Measurements from ENCODE around the gene CCDC12. TPM values are rescaled to one million over a fixed set of nuclear protein-coding genes. Genes with fewer than 3 reads are reported as not detected.

CCDC12 gene
- total and polyA plus RNA-seq, 9 of the 15 experiments (the other 6 are each of a cell fraction or from before 2014, with no cell fraction given) = 8.9 to 201 (median 86.9) TPM

- peak; percentile 22; the same call in 1 of the 2 replicates for TF ChIP-seq SREBF2 (CRISPR knock-in tag; IDR thresholded peaks at IDR 0.05)
- TF ChIP-seq, protein P1, sequence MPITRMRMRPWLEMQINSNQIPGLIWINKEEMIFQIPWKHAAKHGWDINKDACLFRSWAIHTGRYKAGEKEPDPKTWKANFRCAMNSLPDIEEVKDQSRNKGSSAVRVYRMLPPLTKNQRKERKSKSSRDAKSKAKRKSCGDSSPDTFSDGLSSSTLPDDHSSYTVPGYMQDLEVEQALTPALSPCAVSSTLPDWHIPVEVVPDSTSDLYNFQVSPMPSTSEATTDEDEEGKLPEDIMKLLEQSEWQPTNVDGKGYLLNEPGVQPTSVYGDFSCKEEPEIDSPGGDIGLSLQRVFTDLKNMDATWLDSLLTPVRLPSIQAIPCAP (CRISPR knock-in tag; IDR thresholded peaks at IDR 0.05; ENCODE audit: borderline replicate concordance) = no peak
- no peak for TF ChIP-seq SIRT6 (IDR thresholded peaks at IDR 0.05; ENCODE audit: low read depth, low read length)
- TF ChIP-seq FOXK1 (CRISPR knock-in tag; IDR thresholded peaks at IDR 0.05; ENCODE audit: borderline replicate concordance) = no peak
- TF ChIP-seq FOXA3 (CRISPR knock-in tag; conservative IDR thresholded peaks at IDR 0.05 in 1 of 2, IDR thresholded peaks at IDR 0.05 in 1 of 2) = no peak
- no peak for TF ChIP-seq MYC (IDR thresholded peaks at IDR 0.05; ENCODE audit: low read depth, low read length)
- TF ChIP-seq MYC (CRISPR knock-in tag; IDR thresholded peaks at IDR 0.05; ENCODE audit: borderline replicate concordance, low read depth) = 0 out of 2 replicates have a peak, but pooled peaks have one; percentile 1
- no peak for TF ChIP-seq HMGN3 (IDR thresholded peaks at IDR 0.05; ENCODE audit: borderline replicate concordance, extremely low read depth, insufficient read length, low read depth, low read length)
- TF ChIP-seq, protein P2, sequence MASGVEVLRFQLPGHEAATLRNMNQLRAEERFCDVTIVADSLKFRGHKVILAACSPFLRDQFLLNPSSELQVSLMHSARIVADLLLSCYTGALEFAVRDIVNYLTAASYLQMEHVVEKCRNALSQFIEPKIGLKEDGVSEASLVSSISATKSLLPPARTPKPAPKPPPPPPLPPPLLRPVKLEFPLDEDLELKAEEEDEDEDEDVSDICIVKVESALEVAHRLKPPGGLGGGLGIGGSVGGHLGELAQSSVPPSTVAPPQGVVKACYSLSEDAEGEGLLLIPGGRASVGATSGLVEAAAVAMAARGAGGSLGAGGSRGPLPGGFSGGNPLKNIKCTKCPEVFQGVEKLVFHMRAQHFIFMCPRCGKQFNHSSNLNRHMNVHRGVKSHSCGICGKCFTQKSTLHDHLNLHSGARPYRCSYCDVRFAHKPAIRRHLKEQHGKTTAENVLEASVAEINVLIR (CRISPR knock-in tag; IDR thresholded peaks at IDR 0.05) = no peak
- TF ChIP-seq RFX1 (IDR thresholded peaks at IDR 0.05) = no peak
- TF ChIP-seq ZNF277 (CRISPR knock-in tag; IDR thresholded peaks at IDR 0.05; ENCODE audit: borderline replicate concordance) = no peak
- 0 out of 2 replicates have a peak, but pooled peaks have one; percentile 0 for TF ChIP-seq NFE2 (IDR thresholded peaks at IDR 0.05; ENCODE audit: low read depth)
- TF ChIP-seq RAD51 (IDR thresholded peaks at IDR 0.05; ENCODE audit: borderline replicate concordance, low read depth) = no peak
- no peak for TF ChIP-seq RNF219 (CRISPR knock-in tag; IDR thresholded peaks at IDR 0.05)
- TF ChIP-seq, protein P3, sequence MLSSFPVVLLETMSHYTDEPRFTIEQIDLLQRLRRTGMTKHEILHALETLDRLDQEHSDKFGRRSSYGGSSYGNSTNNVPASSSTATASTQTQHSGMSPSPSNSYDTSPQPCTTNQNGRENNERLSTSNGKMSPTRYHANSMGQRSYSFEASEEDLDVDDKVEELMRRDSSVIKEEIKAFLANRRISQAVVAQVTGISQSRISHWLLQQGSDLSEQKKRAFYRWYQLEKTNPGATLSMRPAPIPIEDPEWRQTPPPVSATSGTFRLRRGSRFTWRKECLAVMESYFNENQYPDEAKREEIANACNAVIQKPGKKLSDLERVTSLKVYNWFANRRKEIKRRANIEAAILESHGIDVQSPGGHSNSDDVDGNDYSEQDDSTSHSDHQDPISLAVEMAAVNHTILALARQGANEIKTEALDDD (IDR thresholded peaks at IDR 0.05) = peak; percentile 31; the same call in 1 of the 2 replicates
- TF ChIP-seq VEZF1 (CRISPR knock-in tag; IDR thresholded peaks at IDR 0.05) = 0 out of 2 replicates have a peak, but pooled peaks have one; percentile 18
Observed at GRCh38 chr3:46948830-46949671, 27.5 kb downstream of the CCDC12 start (continued).
